Vagina (tissue), 2 donors: ENCODE data around the gene CDCP1. TPM values are rescaled to one million over a fixed set of nuclear protein-coding genes. Genes with fewer than 3 reads are reported as not detected.

Experiments
- DNase-seq, 2 donors: peaks; one replicate each; pipeline ENCODE4 v3.0.0-alpha.2; 2017; ENCODE audit errors: extremely low spot score in 2 of 2
- H3K27ac ChIP-seq: fragments of 200-600 bp; sonication (generic); one replicate; pipeline ENCODE4 v1.5.1; 2019
- H3K27me3 ChIP-seq: fragments of 200-600 bp; sonication (generic); one replicate; pipeline ENCODE4 v1.5.1; 2019
- H3K36me3 ChIP-seq, 2 donors: fragments of 200-600 bp; sonication (generic); one replicate each; pipeline ENCODE4 v1.5.1; 2017 to 2019
- H3K4me1 ChIP-seq: fragments of 200-600 bp; sonication (generic); one replicate; pipeline ENCODE4 v1.5.1; 2019
- H3K4me3 ChIP-seq, 2 donors: fragments of 200-600 bp; sonication (generic); 1 replicate in 1 of 2; 2 replicates in 1 of 2; pipeline ENCODE4 v1.5.1; 2016 to 2019
- H3K9me3 ChIP-seq: fragments of 200-600 bp; sonication (generic); one replicate; pipeline ENCODE4 v1.5.1; 2019
- POLR2A ChIP-seq, 2 donors: fragments of 450-650 bp; IDR thresholded peaks; one replicate each; pipeline ENCODE4 v1.6.1; 2017; ENCODE audit warnings: antibody characterized with exemption in 2 of 2, mild to moderate bottlenecking in 2 of 2, moderate library complexity in 2 of 2
- POLR2AphosphoS5 ChIP-seq, 2 donors: sonication (generic); formaldehyde crosslinking; IDR thresholded peaks; one replicate each; pipeline ENCODE4 v1.9.0; 2017; ENCODE audit warnings: antibody characterized with exemption in 2 of 2, mild to moderate bottlenecking in 2 of 2, low read depth in 1 of 2; ENCODE audit not compliant: insufficient read depth in 1 of 2
- intact Hi-C: fragments of 100-400 bp; cut with DNase I; formaldehyde crosslinking; loops from one replicate; pipeline ENCODE4 v1.15.1; 2023
- total RNA-seq: library from RNA; depleted of rRNA; stranded (reverse); fragments of >200 nt; gene quantifications from one replicate; pipeline ENCODE4 v1.2.3, GENCODE V29; 2016
- TF ChIP-seq, protein P1 (sequence below), 3 experiments: fragments of 450-650 bp in 2 of 3; fragments of 200-600 bp in 1 of 3; sonication (generic) in 1 of 3; IDR thresholded peaks; one replicate each; pipeline ENCODE4 v1.5.1; 2017 to 2019; ENCODE audit warnings: antibody characterized with exemption in 3 of 3, mild to moderate bottlenecking in 2 of 3, moderate library complexity in 2 of 3

Gene CDCP1
- total RNA-seq, 1 donor from 2014 or later, result 27.5 TPM

DNA sequence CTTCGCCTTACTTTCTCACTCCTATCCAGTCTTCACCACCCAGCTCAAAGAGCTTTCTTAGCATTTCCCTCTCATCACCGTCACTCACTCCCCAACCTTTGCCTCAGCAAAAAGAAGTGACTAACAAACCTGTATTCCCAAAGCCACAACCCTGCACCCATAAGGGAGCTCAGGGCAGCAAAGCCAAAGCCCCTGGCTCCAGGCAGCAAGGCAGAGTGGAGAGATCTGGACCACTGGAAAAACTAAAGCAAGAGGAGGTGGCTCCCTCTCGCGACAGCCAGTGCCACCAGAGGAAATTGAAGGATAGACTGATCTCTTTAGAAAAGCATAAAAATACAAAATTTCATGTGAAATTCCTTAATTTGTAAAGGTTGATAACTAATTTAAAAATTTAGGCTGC is 25.1 kb upstream of the CDCP1 start:
- Histone ChIP-seq H3K4me3 (no peak overlapping the region), H3K4me1 (peaks cover 32% of the 10 kb centered on the region), H3K27me3 (no peaks in the 10 kb centered on the region), H3K9me3 (no peaks in the 10 kb centered on the region), H3K36me3 (no peaks in the 10 kb centered on the region), H3K27ac (no peak overlapping the region)
- TF ChIP-seq POLR2A (IDR thresholded peaks at IDR 0.05) (no peak), POLR2AphosphoS5 (IDR thresholded peaks at IDR 0.05; ENCODE audit: insufficient read depth in 1 of 2, low read depth in 1 of 2) (no peak)
- TF ChIP-seq, protein P1, sequence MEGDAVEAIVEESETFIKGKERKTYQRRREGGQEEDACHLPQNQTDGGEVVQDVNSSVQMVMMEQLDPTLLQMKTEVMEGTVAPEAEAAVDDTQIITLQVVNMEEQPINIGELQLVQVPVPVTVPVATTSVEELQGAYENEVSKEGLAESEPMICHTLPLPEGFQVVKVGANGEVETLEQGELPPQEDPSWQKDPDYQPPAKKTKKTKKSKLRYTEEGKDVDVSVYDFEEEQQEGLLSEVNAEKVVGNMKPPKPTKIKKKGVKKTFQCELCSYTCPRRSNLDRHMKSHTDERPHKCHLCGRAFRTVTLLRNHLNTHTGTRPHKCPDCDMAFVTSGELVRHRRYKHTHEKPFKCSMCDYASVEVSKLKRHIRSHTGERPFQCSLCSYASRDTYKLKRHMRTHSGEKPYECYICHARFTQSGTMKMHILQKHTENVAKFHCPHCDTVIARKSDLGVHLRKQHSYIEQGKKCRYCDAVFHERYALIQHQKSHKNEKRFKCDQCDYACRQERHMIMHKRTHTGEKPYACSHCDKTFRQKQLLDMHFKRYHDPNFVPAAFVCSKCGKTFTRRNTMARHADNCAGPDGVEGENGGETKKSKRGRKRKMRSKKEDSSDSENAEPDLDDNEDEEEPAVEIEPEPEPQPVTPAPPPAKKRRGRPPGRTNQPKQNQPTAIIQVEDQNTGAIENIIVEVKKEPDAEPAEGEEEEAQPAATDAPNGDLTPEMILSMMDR (IDR thresholded peaks at IDR 0.05), result no peak
- intact Hi-C loops, result no loop called here
- DNase-seq, result no peak

DNA sequence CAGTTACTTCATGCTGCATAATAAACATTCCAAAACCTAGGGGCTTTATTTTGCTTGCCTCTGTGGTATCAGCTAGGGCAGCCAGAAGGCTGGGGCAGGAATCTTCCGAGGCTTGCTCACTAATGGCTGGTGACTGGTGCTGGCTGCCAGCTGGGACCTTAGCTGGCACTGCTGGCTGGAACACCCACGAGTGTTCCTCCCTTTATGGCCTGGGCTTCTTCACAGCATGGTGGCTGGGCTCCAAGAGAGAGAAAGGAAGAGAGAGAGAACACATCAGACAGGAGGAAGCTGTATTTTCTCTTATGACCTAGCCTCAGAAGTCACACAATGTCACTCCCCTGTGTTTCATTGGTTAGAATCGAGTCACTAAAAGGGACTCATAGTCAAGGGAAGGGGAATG is 23.9 kb upstream of the CDCP1 start:
- Histone ChIP-seq H3K4me3 (no peak overlapping the region), H3K27ac (no peak overlapping the region), H3K9me3 (no peaks in the 10 kb centered on the region), H3K36me3 (no peaks in the 10 kb centered on the region), H3K4me1 (peaks cover 36% of the 10 kb centered on the region), H3K27me3 (no peaks in the 10 kb centered on the region)
- no peak for DNase-seq
- intact Hi-C loops, result no loop called here
- TF ChIP-seq POLR2A (IDR thresholded peaks at IDR 0.05), result no peak
- TF ChIP-seq POLR2AphosphoS5 (IDR thresholded peaks at IDR 0.05; ENCODE audit: insufficient read depth in 1 of 2, low read depth in 1 of 2), result no peak
- TF ChIP-seq, protein P1 (IDR thresholded peaks at IDR 0.05), result no peak

DNA sequence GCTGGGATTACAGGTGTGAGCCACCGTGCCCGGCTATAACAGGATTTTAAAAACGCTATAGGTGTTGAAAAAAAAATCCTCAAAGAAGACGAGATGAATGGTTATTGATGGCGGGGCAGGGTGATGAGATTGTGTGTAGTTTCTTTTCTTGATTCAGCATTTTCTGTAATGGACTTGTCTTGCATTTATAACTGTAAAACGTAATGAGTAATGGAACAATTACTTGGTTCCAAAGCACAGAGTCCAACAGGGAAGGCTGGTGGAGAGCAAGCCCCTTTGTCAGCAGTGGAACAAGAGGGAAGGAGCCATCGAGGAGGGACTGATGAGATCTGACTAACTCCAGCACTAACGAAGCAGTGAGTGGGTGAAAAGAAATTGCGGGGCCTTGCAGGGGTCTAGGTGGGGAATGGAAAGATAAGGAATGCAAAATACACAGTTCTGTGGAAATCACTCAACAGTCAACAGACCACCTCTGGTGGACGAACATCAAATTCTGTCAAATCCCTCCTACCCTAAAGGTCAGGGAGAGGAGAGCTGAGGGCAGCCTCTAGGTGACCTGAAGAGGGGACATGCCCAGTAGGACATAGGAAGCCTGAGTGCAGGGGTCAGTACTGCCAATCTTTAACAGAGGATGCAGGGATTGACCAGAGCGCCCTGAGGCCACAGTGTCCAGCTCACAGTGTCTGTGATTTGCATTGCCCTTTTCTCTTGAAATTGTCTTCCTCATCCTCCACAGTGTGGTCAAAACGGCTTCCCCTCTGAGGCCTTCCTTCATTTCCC is 23.1 kb upstream of the CDCP1 start:
- Histone ChIP-seq H3K4me3 (no peak overlapping the region), H3K27ac (no peak overlapping the region), H3K36me3 (no peaks in the 10 kb centered on the region), H3K9me3 (no peaks in the 10 kb centered on the region), H3K4me1 (peaks cover 36% of the 10 kb centered on the region), H3K27me3 (no peaks in the 10 kb centered on the region)
- TF ChIP-seq POLR2A (IDR thresholded peaks at IDR 0.05) (no peak), POLR2AphosphoS5 (IDR thresholded peaks at IDR 0.05; ENCODE audit: insufficient read depth in 1 of 2, low read depth in 1 of 2) (no peak)
- TF ChIP-seq, protein P1 (IDR thresholded peaks at IDR 0.05), result no peak
- intact Hi-C loops, result no loop called here
- no peak for DNase-seq

DNA sequence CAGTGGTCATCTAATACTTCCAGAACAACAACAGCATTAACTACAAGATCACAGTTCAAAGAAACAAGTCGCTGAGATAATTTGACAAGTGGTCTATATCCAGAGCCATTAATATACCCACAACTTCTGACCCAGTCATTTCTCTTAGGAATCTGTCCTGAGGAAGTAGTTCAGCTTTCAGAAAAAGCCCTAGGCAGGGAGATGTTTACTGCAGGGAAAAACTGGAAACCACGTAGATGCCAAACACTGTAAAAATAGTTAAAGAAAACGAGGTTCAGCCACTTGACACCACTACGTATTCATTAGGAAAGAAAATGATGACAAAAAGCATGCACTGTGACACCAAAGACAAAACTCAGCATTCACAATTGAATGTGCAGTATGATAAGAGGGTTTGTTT is 22.3 kb upstream of the CDCP1 start:
- Histone ChIP-seq H3K4me3 (no peak overlapping the region), H3K9me3 (no peaks in the 10 kb centered on the region), H3K36me3 (no peaks in the 10 kb centered on the region), H3K27ac (no peak overlapping the region), H3K27me3 (no peaks in the 10 kb centered on the region), H3K4me1 (peaks cover 36% of the 10 kb centered on the region)
- DNase-seq, result no peak
- TF ChIP-seq, protein P1 (IDR thresholded peaks at IDR 0.05), result no peak
- TF ChIP-seq POLR2A (IDR thresholded peaks at IDR 0.05) (no peak), POLR2AphosphoS5 (IDR thresholded peaks at IDR 0.05; ENCODE audit: insufficient read depth in 1 of 2, low read depth in 1 of 2) (no peak)
- intact Hi-C loops, result no loop called here
